Measurements from ENCODE around the gene TCF12. TPM values are rescaled to one million over a fixed set of nuclear protein-coding genes. Genes with fewer than 3 reads are reported as not detected.
A peak's percentile ranks its signal among the peaks of the same experiment; 100 is the strongest.

Gene TCF12
- total and polyA plus RNA-seq, 7 experiments from 2014 or later, result 51.3 to 99.4 (median 79.9) TPM

- Histone ChIP-seq H3K36me3 (ENCODE audit: control insufficient read depth in 2 of 3, insufficient read depth in 3 of 3, low read length in 3 of 3) (no peaks in the 10 kb centered on the region), H3K4me1 (ENCODE audit: control insufficient read depth in 2 of 2, insufficient read depth in 2 of 2, low read length in 2 of 2) (peaks cover 4% of the 10 kb centered on the region in 2 donors), H3K4me3 (ENCODE audit: low read length) (no peak overlapping the region), H3K9me3 (ENCODE audit: control insufficient read depth in 2 of 3, low read length in 3 of 3) (no peaks in the 10 kb centered on the region), H3K27me3 (ENCODE audit: control insufficient read depth in 2 of 2, insufficient read depth in 2 of 2, low read length in 2 of 2) (no peaks in the 10 kb centered on the region), H3K27ac (ENCODE audit: low read depth, low read length) (no peak overlapping the region)
- POLR2A ChIA-PET, result no interaction called here
- H3K27me3 Mint-ChIP-seq, result no peaks in the 10 kb centered on the region
- H3K4me1 Mint-ChIP-seq, result peaks cover 11 to 29% (median 18%) of the 10 kb centered on the region in 7 donors
- H3K4me3 Mint-ChIP-seq, result no peak overlapping the region
- peaks cover 0 to 4% (median 0%) of the 10 kb centered on the region in 5 donors for H3K36me3 Mint-ChIP-seq
- CTCF ChIA-PET, result no interaction called here
- DNase-seq (no peak), ATAC-seq (no peak)
- H3K9me3 Mint-ChIP-seq, result peaks cover 0 to 2% (median 0%) of the 10 kb centered on the region in 11 donors
- intact Hi-C loops (cut with micrococcal nuclease), result no loop called here
- H3K27ac Mint-ChIP-seq, result no peak overlapping the region
These were observed 7.6 kb upstream of the TCF12 start for GRCh38 chr15:56910801-56911200.

GRCh38 chr15:56913241-56913640 lies 5.2 kb upstream of the TCF12 start:
- H3K27ac Mint-ChIP-seq, result no peak overlapping the region
- no peak overlapping the region for H3K4me3 Mint-ChIP-seq
- CTCF ChIA-PET, result no interaction called here
- intact Hi-C loops (cut with micrococcal nuclease), result no loop called here
- Histone ChIP-seq H3K4me3 (ENCODE audit: low read length) (no peak overlapping the region), H3K36me3 (ENCODE audit: control insufficient read depth in 2 of 3, insufficient read depth in 3 of 3, low read length in 3 of 3) (peaks cover 0 to 3% (median 0%) of the 10 kb centered on the region in 3 experiments), H3K27me3 (ENCODE audit: control insufficient read depth in 2 of 2, insufficient read depth in 2 of 2, low read length in 2 of 2) (no peaks in the 10 kb centered on the region), H3K27ac (ENCODE audit: low read depth, low read length) (no peak overlapping the region), H3K9me3 (ENCODE audit: control insufficient read depth in 2 of 3, low read length in 3 of 3) (no peaks in the 10 kb centered on the region), H3K4me1 (ENCODE audit: control insufficient read depth in 2 of 2, insufficient read depth in 2 of 2, low read length in 2 of 2) (peaks cover 10 to 13% of the 10 kb centered on the region in 2 donors)
- POLR2A ChIA-PET, result no interaction called here
- ATAC-seq (no peak), DNase-seq (no peak)
- peaks cover 0 to 5% (median 0%) of the 10 kb centered on the region in 11 donors for H3K9me3 Mint-ChIP-seq
- peaks cover 0 to 28% (median 21%) of the 10 kb centered on the region in 7 donors for H3K4me1 Mint-ChIP-seq
- H3K27me3 Mint-ChIP-seq, result no peaks in the 10 kb centered on the region
- H3K36me3 Mint-ChIP-seq, result peaks cover 0 to 4% (median 0%) of the 10 kb centered on the region in 5 donors

DNA sequence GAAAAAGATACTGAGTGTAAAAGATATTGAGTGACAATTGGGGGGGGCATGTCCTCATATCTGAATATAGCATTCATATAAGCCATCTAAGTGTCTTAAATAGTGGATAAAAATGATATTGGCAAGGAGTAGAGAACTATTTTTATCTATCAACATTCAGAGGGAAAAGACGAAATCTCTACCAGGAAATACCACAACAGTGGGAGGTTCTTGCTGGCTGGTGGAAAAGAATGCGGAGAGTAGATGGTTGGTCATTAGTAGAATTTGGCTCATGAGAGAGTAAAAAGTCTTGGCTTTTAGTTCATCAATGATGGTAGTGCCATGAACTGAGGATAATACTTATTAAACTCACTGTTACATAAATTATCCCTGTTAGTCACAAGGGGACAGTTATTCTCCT lies 4.8 kb upstream of the TCF12 start:
- peaks cover 0 to 7% (median 0%) of the 10 kb centered on the region in 3 experiments for H3K36me3 ChIP-seq (ENCODE audit: control insufficient read depth in 2 of 3, insufficient read depth in 3 of 3, low read length in 3 of 3)
- peaks cover 0 to 4% (median 0%) of the 10 kb centered on the region in 5 donors for H3K36me3 Mint-ChIP-seq
- H3K27me3 Mint-ChIP-seq, result no peaks in the 10 kb centered on the region
- POLR2A ChIA-PET, result no interaction called here
- H3K27me3 ChIP-seq (ENCODE audit: control insufficient read depth in 2 of 2, insufficient read depth in 2 of 2, low read length in 2 of 2), result no peaks in the 10 kb centered on the region
- DNase-seq, result no peak
- no peaks in the 10 kb centered on the region for H3K9me3 ChIP-seq (ENCODE audit: control insufficient read depth in 2 of 3, low read length in 3 of 3)
- ATAC-seq, result no peak
- intact Hi-C loops (cut with micrococcal nuclease), result no loop called here
- H3K4me1 Mint-ChIP-seq, result peaks cover 0 to 28% (median 21%) of the 10 kb centered on the region in 7 donors
- CTCF ChIA-PET, result interaction anchor here (1.2 kb wide), 1 partner anchor 10 kb away, joined by 3 read pairs; no protein-coding TSS in a partner anchor
- H3K4me3 ChIP-seq (ENCODE audit: low read length), result no peak overlapping the region
- peaks cover 10 to 13% of the 10 kb centered on the region in 2 donors for H3K4me1 ChIP-seq (ENCODE audit: control insufficient read depth in 2 of 2, insufficient read depth in 2 of 2, low read length in 2 of 2)
- peaks cover 0 to 5% (median 0%) of the 10 kb centered on the region in 11 donors for H3K9me3 Mint-ChIP-seq
- no peak overlapping the region for H3K27ac Mint-ChIP-seq
- H3K4me3 Mint-ChIP-seq, result no peak overlapping the region
- H3K27ac ChIP-seq (ENCODE audit: low read depth, low read length), result no peak overlapping the region

- Mint-ChIP-seq H3K27me3 (no peaks in the 10 kb centered on the region), H3K4me3 (peak overlapping the region in 1 of 10 donors; percentile 34), H3K9me3 (peaks cover 0 to 3% (median 0%) of the 10 kb centered on the region in 11 donors), H3K27ac (peak overlapping the region in 1 of 9 donors; percentile 41), H3K36me3 (peaks cover 0 to 3% (median 0%) of the 10 kb centered on the region in 5 donors), H3K4me1 (peaks cover 13 to 41% (median 32%) of the 10 kb centered on the region in 7 donors)
- Histone ChIP-seq H3K27me3 (ENCODE audit: control insufficient read depth in 2 of 2, insufficient read depth in 2 of 2, low read length in 2 of 2) (no peaks in the 10 kb centered on the region), H3K27ac (ENCODE audit: low read depth, low read length) (no peak overlapping the region), H3K4me3 (ENCODE audit: low read length) (no peak overlapping the region), H3K4me1 (ENCODE audit: control insufficient read depth in 2 of 2, insufficient read depth in 2 of 2, low read length in 2 of 2) (peaks cover 14 to 22% of the 10 kb centered on the region in 2 donors), H3K36me3 (ENCODE audit: control insufficient read depth in 2 of 3, insufficient read depth in 3 of 3, low read length in 3 of 3) (peaks cover 0 to 8% (median 0%) of the 10 kb centered on the region in 3 experiments), H3K9me3 (ENCODE audit: control insufficient read depth in 2 of 3, low read length in 3 of 3) (no peaks in the 10 kb centered on the region)
- POLR2A ChIA-PET, result no interaction called here
- DNase-seq, result no peak
- intact Hi-C loops (cut with micrococcal nuclease), result loop anchor here in 1 of 2 donors (5.0 kb wide), 3 partner anchors 221 to 791 kb away; partner anchors contain the start of genes POLR2M and RFX7
- CTCF ChIA-PET, result no interaction called here
- ATAC-seq, result no peak
These were observed 2.6 kb upstream of the TCF12 start for GRCh38 chr15:56915888-56916287.

GRCh38 chr15:56916825-56917477 lies 1.5 kb upstream of the TCF12 start:
- peaks cover 0 to 3% (median 0%) of the 10 kb centered on the region in 5 donors for H3K36me3 Mint-ChIP-seq
- H3K27ac Mint-ChIP-seq, result peak overlapping the region in 7 of 9 donors; percentile 71 to 91 (median 83)
- H3K4me3 Mint-ChIP-seq, result peak overlapping the region; percentile 74 to 91 (median 88)
- intact Hi-C loops (cut with micrococcal nuclease), result loop anchor here (1.0 to 5.0 kb wide), 4 partner anchors 184 to 790 kb away; partner anchors contain the start of genes POLR2M (in 1 of the 2), RFX7 (in 1 of the 2) and ZNF280D (in 1 of the 2)
- Histone ChIP-seq H3K27ac (ENCODE audit: low read depth, low read length) (peak overlapping the region; percentile 86), H3K27me3 (ENCODE audit: control insufficient read depth in 2 of 2, insufficient read depth in 2 of 2, low read length in 2 of 2) (no peaks in the 10 kb centered on the region), H3K4me3 (ENCODE audit: low read length) (peak overlapping the region; percentile 91), H3K4me1 (ENCODE audit: control insufficient read depth in 2 of 2, insufficient read depth in 2 of 2, low read length in 2 of 2) (peaks cover 14 to 24% of the 10 kb centered on the region in 2 donors), H3K36me3 (ENCODE audit: control insufficient read depth in 2 of 3, insufficient read depth in 3 of 3, low read length in 3 of 3) (peaks cover 0 to 8% (median 0%) of the 10 kb centered on the region in 3 experiments), H3K9me3 (ENCODE audit: control insufficient read depth in 2 of 3, low read length in 3 of 3) (no peaks in the 10 kb centered on the region)
- H3K9me3 Mint-ChIP-seq, result peaks cover 0 to 3% (median 0%) of the 10 kb centered on the region in 11 donors
- no peak for DNase-seq
- H3K27me3 Mint-ChIP-seq, result no peaks in the 10 kb centered on the region
- ChIA-PET CTCF (interaction anchor here (1.6 kb wide), 1 partner anchor 299 kb away, joined by 4 read pairs; no protein-coding TSS in a partner anchor), POLR2A (interaction anchor here (3.6 kb wide), 1 partner anchor 30 kb away, joined by 38 read pairs; no protein-coding TSS in a partner anchor)
- peaks cover 14 to 47% (median 33%) of the 10 kb centered on the region in 7 donors for H3K4me1 Mint-ChIP-seq
- no peak for ATAC-seq

DNA sequence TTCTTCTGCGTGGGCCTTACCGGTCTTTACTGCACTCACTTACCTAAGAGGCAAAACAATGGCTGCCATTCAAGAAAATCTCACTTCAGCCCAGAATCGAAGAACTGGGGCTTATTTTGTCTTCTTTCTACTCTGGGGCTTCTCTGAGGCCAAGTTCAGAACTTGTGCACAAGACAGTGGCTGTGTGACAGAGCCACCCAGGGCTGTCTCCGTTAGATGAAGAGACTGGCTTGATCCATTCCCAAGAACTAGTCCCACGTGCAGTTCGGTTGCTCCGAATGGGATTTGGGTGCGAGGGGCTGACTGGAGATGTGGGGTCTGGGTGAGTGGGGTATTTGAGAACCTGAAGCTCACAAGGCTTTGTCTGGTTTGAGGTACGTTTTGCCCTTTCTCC lies 795 bp upstream of the TCF12 start:
- POLR2A ChIA-PET, result interaction anchor here (0.8 to 3.6 kb wide), 7 partner anchors 10 to 31 kb away, joined by 3 to 38 read pairs (median 4); no protein-coding TSS in a partner anchor
- Mint-ChIP-seq H3K4me1 (peaks cover 18 to 48% (median 40%) of the 10 kb centered on the region in 7 donors), H3K27ac (peak overlapping the region; percentile 73 to 91 (median 82)), H3K4me3 (peak overlapping the region; percentile 74 to 91 (median 88)), H3K36me3 (peaks cover 0 to 3% (median 0%) of the 10 kb centered on the region in 5 donors), H3K27me3 (no peaks in the 10 kb centered on the region), H3K9me3 (peaks cover 0 to 3% (median 0%) of the 10 kb centered on the region in 11 donors)
- H3K27ac ChIP-seq (ENCODE audit: low read depth, low read length), result peak overlapping the region; percentile 86
- peaks cover 14 to 29% of the 10 kb centered on the region in 2 donors for H3K4me1 ChIP-seq (ENCODE audit: control insufficient read depth in 2 of 2, insufficient read depth in 2 of 2, low read length in 2 of 2)
- peak overlapping the region; percentile 91 for H3K4me3 ChIP-seq (ENCODE audit: low read length)
- no peaks in the 10 kb centered on the region for H3K27me3 ChIP-seq (ENCODE audit: control insufficient read depth in 2 of 2, insufficient read depth in 2 of 2, low read length in 2 of 2)
- ATAC-seq, result no peak
- peak in 3 of 9 donors; percentile 11 to 33 (median 15) for DNase-seq
- intact Hi-C loops (cut with micrococcal nuclease), result loop anchor here (1.0 to 5.0 kb wide), 7 partner anchors 30 to 790 kb away; partner anchors contain the start of genes ZNF280D (in 2 of the 2), POLR2M (in 1 of the 2) and RFX7 (in 1 of the 2)
- H3K9me3 ChIP-seq (ENCODE audit: control insufficient read depth in 2 of 3, low read length in 3 of 3), result no peaks in the 10 kb centered on the region
- peaks cover 0 to 8% (median 0%) of the 10 kb centered on the region in 3 experiments for H3K36me3 ChIP-seq (ENCODE audit: control insufficient read depth in 2 of 3, insufficient read depth in 3 of 3, low read length in 3 of 3)
- CTCF ChIA-PET, result interaction anchor here (0.6 to 1.6 kb wide), 6 partner anchors 13 to 388 kb away, joined by 3 to 4 read pairs (median 3); no protein-coding TSS in a partner anchor
